ENCODE results near the gene MRPS23. TPM values are rescaled to one million over a fixed set of nuclear protein-coding genes. Genes with fewer than 3 reads are reported as not detected.

MRPS23 gene
- total RNA-seq, 1 donor from 2014 or later: 43.2 TPM

DNA sequence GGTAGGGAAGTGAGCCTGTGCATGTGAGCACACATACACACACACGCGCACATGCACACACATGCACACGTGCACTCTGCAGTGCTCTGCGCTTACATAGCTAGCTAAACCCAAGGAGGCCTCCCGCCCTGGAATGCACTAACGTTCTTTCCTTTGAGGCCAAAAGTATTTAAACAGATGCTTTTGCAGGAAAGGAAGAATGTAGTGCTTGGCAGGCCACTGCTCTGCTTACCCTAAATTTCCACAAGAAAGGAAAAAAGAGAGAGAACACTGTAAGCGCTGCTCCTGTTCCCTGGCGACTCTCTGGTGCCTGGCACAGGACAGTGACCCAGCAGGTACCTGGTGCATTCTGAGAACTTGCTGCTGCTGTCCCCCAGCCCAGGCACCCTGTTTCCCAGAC lies 31.3 kb upstream of the MRPS23 start:
- TF ChIP-seq, protein P1, sequence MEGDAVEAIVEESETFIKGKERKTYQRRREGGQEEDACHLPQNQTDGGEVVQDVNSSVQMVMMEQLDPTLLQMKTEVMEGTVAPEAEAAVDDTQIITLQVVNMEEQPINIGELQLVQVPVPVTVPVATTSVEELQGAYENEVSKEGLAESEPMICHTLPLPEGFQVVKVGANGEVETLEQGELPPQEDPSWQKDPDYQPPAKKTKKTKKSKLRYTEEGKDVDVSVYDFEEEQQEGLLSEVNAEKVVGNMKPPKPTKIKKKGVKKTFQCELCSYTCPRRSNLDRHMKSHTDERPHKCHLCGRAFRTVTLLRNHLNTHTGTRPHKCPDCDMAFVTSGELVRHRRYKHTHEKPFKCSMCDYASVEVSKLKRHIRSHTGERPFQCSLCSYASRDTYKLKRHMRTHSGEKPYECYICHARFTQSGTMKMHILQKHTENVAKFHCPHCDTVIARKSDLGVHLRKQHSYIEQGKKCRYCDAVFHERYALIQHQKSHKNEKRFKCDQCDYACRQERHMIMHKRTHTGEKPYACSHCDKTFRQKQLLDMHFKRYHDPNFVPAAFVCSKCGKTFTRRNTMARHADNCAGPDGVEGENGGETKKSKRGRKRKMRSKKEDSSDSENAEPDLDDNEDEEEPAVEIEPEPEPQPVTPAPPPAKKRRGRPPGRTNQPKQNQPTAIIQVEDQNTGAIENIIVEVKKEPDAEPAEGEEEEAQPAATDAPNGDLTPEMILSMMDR (IDR thresholded peaks at IDR 0.05; ENCODE audit: insufficient read depth, low read length, poor library complexity, severe bottlenecking): no peak
- no peak overlapping the region for H3K4me3 ChIP-seq (ENCODE audit: low read depth, low read length)
- H3K36me3 ChIP-seq (ENCODE audit: control insufficient read depth, insufficient read depth, low read length): no peaks in the 10 kb centered on the region
- no peak for DNase-seq (ENCODE audit: low read depth)
- H3K27me3 ChIP-seq (ENCODE audit: control insufficient read depth, insufficient read depth, low read length): no peaks in the 10 kb centered on the region

DNA sequence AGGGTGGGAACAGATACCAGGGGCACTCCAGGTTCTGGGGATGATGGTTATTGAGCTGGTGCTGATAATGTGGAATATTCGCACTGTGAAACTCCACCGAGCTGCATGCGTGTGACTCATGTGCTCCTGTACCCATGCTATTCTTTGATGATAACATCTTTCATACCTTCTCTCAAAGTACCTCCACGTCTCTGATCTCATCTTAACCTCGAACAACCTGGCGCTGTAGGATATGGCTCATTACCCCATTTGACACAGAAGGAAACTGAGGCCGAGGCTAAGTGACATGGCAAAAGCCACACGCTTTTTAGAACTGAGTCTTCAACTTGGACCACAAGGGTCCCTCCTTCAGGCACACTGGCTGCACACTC lies 30.2 kb upstream of the MRPS23 start:
- no peaks in the 10 kb centered on the region for H3K36me3 ChIP-seq (ENCODE audit: control insufficient read depth, insufficient read depth, low read length)
- TF ChIP-seq, protein P1 (IDR thresholded peaks at IDR 0.05; ENCODE audit: insufficient read depth, low read length, poor library complexity, severe bottlenecking): no peak
- DNase-seq (ENCODE audit: low read depth): no peak
- no peak overlapping the region for H3K4me3 ChIP-seq (ENCODE audit: low read depth, low read length)
- no peaks in the 10 kb centered on the region for H3K27me3 ChIP-seq (ENCODE audit: control insufficient read depth, insufficient read depth, low read length)

DNA sequence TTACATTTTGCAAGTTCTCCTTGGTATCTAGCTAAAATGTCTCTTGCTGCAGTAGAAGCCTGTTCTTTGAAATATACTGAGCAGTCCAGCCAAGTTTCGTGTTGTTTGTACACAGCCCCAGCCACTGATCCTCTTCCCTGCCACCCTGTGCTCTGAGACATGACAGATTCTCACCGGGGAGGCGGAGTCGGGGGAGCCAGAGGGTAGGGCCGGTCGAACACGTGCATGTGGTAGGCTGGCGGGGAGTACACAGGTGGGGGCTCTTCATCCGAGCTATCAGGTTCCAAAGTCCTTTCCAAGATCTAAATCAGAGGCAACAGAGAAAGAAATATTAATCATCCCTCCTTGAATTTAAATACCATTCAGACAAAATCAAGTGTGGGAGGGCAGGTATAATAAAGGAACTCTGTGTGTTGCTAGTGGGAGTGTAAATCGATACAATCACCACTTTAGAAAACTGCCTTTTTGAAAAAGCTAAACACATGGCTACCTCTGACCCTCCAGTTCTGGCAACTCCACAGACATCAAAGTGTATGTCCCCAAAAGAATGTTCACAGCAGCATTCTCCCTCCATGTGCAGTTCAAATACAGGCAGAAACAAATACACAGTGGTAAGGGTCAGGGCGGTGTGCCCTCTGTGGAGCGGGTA lies 29.7 kb upstream of the MRPS23 start:
- Histone ChIP-seq H3K4me3 (ENCODE audit: low read depth, low read length) (no peak overlapping the region), H3K36me3 (ENCODE audit: control insufficient read depth, insufficient read depth, low read length) (no peaks in the 10 kb centered on the region), H3K27me3 (ENCODE audit: control insufficient read depth, insufficient read depth, low read length) (no peaks in the 10 kb centered on the region)
- no peak for DNase-seq (ENCODE audit: low read depth)
- TF ChIP-seq, protein P1 (IDR thresholded peaks at IDR 0.05; ENCODE audit: insufficient read depth, low read length, poor library complexity, severe bottlenecking): no peak

- H3K4me3 ChIP-seq (ENCODE audit: low read depth, low read length): no peak overlapping the region
- H3K27me3 ChIP-seq (ENCODE audit: control insufficient read depth, insufficient read depth, low read length): no peaks in the 10 kb centered on the region
- DNase-seq (ENCODE audit: low read depth): no peak
- TF ChIP-seq, protein P1 (IDR thresholded peaks at IDR 0.05; ENCODE audit: insufficient read depth, low read length, poor library complexity, severe bottlenecking): no peak
- no peaks in the 10 kb centered on the region for H3K36me3 ChIP-seq (ENCODE audit: control insufficient read depth, insufficient read depth, low read length)
These were observed 28.0 kb upstream of the MRPS23 start for GRCh38 chr17:57877803-57878377.

- Histone ChIP-seq H3K36me3 (ENCODE audit: control insufficient read depth, insufficient read depth, low read length) (no peaks in the 10 kb centered on the region), H3K27me3 (ENCODE audit: control insufficient read depth, insufficient read depth, low read length) (no peaks in the 10 kb centered on the region), H3K4me3 (ENCODE audit: low read depth, low read length) (no peak overlapping the region)
- TF ChIP-seq, protein P1 (IDR thresholded peaks at IDR 0.05; ENCODE audit: insufficient read depth, low read length, poor library complexity, severe bottlenecking): no peak
- no peak for DNase-seq (ENCODE audit: low read depth)
These were observed 27.0 kb upstream of the MRPS23 start for GRCh38 chr17:57876866-57877237.
